ENCODE measurements around the gene XNDC1N.
A peak's percentile ranks its signal among the peaks of the same experiment; 100 is the strongest.
"Not testable (repeated sequence)": the region's sequence is repeated elsewhere in the genome, so short reads cannot be mapped to it uniquely, and the experiment has no call there.

Gene XNDC1N

DNA sequence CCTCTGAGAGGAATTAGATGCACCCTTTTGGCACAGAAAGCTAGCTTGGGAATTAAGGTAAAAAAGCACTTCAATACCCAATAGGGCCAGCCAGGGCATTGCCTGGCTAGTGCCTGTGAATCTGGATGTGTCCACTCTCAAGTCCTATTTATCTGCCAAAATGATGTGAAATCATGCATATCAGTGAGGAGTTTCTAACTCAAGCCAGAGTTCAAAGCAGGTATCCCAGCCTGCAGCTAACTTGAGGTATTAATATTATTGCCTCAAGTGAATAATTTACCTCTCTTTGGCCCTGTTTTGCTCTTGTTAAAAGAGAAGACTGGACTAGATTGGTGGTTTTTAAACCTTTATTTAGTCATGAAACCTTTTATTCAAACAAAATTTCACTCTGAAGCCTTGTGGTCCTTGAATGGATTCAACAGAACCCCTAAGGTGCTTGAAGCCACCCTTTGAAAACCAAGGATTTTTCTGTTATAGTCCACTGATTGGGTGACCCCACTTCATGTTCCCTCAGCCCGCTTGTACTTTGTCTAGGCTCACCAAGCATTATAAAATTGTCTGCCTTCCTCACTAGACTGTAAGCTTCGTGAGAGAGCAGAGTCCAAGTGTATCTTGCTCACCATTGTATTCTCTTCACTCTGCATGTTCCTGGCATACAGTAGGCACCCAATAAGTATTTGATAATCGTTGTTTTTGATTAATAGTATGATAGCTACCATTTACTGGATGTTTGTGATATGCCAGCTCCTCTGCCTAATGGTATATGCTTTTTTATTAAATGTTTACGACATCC, 4.9 kb upstream of the XNDC1N start:
- no peak for DNase-seq (ENCODE audit: low read depth)

DNA sequence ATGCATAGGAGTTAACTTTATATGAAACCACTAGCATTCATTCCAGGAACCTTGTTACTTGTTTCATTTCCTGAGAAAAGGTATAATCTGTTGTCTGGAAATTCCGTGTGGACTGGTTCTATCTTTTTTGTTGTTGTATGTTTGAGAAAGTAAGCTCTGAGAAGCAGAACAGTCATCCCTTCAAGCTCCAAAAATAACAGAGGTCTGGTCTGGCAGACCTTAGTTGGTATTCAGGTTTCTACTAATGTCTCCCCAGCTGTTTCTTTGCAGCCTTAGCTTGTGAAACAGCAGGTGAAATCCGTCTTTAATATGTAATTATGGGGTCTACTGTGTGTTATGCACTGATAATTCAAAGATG, 2.8 kb upstream of the XNDC1N start:
- no peak for DNase-seq (ENCODE audit: low read depth)

DNA sequence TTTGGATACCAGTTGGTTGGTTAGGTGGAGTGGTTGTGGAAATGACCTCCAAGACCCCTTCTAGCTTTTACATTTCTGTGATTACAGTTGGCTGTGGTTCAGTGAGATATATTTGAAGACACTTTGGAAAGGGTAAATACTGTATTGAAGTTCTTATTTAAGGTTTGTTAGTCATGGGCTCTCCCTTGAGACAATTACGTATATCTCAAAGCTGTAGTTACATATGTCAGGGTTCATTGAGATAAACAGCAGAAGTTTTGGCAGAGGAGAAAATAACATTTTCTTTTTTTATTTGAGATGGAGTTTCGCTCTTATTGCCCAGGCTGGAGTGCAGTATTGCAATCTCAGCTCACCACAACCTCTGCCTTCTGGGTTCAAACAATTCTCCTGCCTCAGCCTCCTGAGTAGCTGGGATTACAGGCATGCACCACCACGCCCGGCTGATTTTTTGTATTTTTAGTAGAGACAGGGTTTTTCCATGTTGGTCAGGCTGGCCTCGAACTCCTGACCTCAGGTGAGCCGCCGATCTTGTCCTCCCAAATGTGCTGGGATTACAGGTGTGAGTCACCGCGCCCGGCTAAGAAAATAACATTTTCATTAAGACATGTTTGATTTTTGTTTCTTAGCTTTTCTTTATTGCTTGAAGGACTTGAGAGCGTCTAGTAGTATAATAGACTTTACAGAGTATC, 2.3 kb upstream of the XNDC1N start:
- DNase-seq (ENCODE audit: low read depth): no peak

DNA sequence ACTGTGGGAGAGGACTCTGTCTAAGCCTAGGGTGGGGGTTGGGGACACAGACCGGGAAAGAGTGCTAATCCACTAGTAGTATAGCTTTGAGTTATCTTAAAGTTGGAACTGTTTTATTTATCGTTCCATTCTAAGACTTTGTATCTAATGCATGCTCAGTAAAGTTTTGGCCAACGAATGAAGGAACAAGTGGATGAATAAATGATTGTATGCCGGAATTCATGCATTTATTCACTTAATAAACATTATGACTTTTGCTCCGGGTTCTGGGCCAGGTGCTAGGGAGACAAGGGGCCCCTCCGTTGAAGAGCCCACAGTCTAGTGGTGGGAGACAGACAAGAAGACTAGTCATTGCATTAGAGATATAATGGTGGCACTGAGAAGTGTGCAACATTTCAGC, 1.1 kb upstream of the XNDC1N start:
- DNase-seq (ENCODE audit: low read depth): no peak

DNA sequence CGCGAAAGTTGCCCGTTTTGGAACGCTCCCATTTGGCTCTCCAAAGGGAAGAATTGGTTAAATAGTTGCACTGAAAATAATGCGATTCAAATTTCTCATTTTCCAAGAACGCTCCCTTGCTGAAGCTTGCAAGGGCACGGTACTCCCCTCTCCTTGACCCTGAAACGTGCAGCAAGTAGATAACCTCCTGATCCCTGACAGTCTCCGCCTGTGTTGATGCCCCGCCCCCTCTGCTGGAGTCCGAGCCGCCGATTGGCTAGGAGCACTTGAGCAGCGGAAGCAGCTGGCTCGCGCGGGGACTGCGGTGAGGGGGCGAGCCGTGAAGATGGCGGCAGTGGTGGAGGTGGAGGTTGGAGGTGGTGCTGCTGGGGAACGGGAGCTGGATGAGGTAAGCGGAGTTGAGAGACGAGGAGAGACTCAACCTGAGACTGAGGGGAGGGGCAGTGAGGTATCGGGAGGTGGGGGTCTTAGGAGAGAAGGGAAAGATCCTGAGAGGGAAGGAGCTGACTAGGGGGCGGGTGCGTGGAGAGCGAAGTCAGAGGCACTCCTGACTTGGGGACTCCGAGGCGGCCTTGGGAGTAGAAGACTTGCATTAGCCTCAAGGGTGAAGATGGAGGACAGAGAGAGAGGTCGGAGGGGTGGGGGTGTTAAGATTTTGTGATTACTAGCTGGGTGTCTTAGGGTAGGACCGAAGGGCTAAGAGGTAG, 496 bp upstream of the XNDC1N start, which contains the start of gene RNF121:
RNF121 (plus strand) TSS at position 310 of the 707 bp plus-strand sequence; CDS start at position 326, 16 bp downstream.
- peak; percentile 97 for DNase-seq (ENCODE audit: low read depth)

DNA sequence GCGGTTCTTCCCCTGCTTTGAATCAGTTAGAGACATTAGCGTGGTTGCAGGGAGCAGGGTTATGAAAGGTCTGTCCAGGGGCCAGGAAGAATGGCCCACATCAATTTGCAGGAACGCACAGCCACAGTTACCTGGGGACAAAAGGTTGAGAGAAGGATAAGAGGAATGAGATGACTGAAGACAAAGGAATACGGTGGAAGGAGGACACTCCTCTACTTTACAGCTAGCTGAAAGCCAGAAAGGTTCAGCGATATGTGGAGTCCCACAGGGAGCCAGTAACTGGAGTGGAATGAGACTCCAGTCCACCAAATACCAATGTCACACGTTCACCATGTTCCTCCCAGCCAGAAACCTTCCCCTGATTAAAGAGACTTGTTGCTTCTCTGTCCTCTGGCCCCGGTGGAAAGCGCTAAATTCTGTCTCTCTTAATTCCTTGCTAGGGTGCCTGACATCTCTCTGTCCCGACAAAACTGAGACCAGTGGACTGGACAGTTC, 10.7 kb downstream of the XNDC1N start:
- no peak for DNase-seq (ENCODE audit: low read depth)

DNA sequence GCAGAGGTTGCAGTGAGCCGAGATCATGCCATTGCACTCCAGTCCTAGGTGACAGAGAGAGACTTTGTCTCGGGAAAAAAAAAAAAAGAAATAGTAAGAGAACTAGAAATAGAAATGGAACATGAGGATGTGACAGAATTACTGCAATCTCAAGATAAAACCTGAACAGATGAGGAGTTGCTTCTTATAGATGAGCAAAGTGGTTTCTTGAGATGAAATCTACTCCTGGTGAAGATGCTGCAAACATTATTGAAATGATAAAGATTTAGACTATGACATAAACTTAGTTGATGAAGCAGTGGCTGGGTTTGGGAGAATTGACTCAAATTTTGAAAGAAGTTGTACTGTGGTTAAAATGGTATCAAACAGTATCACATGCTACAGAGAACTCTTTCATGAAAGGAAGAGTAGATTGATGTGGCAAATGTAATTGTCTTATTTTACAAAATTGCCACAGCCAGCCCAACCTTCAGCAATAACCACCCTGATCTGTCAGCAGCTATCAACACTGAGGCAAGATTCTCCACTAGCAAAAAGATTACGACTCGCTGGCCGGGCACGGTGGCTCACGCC, 13.7 kb downstream of the XNDC1N start:
- no peak for DNase-seq (ENCODE audit: low read depth)

DNA sequence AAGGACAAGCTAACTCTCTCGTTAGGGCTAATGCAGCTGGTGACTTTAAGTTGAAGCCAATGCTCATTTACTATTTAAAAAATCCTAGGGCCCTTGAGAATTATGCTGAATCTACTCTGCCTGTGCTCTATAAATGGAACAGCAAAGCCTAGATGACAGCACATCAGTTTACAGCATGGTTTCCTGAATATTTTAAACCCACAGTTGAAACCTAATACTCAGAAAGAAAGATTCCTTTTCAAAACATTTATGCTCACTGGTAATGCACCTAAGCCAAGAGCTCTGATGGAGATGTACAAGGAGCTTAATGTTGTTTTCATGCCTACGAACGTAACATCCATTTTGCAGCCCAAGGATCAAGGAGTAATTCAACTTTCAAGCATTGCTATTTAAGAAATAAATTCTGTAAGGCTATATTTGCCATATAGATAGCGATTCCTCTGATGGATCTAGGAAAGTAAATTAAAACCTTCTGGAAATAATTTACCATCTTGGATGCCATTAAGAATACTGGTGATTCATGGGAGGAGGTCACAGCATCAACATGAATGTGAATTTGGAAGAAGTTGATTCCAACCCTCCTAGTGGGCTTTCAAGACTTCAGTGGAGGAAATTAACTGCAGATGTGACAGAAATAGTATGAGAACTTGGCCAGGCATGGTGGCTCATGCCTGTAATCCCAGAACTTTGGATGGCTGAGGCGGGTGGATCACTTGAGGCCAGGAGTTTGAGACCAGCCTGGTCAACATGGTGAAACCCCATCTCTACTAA, 14.5 kb downstream of the XNDC1N start:
- no peak for DNase-seq (ENCODE audit: low read depth)

DNA sequence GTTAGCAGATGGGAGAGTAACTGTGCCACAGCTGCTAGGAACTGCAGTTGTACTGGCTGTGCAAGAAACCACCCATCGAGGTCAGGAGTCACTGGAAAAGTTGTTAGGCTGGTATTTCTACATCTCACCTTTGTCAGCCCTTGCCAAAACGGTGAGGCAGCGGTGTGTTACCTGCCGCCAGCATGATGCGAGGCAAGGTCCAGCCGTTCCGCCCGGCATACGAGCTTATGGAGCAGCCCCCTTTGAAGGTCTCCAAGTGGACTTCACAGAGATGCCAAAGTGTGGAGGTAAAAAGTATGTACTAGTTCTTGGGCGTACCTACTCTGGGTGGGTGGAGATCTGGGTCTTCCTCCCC, 16.4 kb downstream of the XNDC1N start:
- not testable (repeated sequence) for DNase-seq (ENCODE audit: low read depth)

DNA sequence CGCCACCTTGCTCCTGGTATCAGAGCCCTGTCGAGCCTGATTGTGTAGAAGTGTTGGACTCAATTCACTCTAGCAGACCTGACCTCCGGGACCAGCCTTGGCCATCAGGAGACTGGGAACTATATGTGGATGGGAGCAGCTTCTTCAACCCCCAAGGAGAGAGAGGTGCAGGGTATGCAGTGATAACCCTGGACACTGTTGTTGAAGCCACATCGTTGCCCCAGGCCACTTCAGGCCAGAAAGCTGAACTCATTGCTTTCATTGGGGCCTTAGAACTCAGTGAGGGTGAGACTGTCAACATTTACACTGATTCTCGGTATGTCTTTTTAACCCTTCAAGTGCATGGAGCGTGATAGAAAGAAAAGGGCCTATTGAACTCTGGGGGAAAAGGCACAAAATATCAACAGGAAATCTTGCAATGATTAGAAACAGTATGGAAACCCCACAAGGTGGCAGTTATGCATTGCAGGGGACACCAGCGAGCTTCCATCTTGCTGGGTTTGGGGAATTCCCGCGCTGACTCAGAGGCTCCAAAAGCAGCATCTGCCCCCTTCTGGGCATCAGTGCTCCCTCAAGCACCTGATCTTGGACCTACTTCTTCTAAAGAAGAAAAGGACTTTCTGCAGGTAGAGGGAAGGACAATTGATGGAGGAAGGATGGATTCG, 16.9 kb downstream of the XNDC1N start:
- not testable (repeated sequence) for DNase-seq (ENCODE audit: low read depth)

DNA sequence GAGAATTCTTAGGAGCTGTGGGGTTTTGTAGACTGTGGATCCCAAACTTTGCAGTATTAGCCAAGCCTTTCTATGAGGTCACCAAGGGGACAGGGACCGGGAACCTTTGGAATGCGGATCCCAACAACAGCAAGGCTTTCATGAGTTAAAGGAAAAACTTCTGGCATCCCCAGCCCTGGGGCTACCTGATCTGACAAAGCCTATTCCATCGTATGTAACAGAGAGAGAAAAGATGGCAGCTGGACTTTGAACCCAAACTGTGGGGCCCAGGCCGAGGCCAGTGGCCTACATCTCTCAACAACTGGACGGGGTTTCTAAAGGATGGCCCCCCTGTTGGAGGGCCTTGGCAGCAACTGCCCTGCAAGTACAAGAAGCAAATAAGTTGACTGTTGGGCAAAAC, 17.6 kb downstream of the XNDC1N start:
- not testable (repeated sequence) for DNase-seq (ENCODE audit: low read depth)

DNA sequence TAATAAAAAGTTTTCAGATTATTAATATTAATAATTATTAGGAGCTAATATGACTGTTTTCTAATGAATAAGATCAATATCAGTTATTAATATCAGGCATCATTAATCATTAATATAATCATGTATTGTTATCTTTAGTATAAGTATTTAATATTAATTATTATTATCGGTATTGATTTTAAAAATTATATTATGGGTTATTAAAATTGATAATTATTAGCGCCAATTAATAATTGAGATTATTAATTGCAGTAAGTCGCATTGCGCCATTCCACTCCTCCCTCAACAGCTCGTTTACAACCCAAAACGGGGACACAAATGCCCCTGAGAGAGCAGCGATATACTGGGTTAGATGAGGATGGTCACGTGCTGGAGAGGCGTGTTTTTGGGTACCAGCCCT, 20.2 kb downstream of the XNDC1N start:
- no peak for DNase-seq (ENCODE audit: low read depth)

DNA sequence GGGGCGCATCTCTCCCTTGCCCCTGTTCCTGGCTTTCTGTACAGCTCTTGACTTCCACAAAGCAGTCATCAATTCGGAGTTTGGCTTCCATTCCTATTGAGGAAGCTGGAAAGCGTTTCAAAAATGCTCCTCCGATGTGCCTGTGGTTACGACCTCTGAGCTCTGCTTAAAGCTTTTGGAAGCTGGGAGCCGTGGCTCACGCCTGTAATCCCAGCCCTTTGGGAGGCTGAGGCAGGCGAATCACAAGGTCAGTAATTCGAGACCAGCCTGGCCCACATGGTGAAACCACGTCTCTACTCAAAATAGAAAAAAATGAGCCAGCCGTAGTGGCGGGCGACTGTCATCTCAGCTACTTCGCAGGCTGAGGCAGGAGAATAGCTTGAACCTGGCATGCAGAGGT, 27.3 kb downstream of the XNDC1N start:
- not testable (repeated sequence) for DNase-seq (ENCODE audit: low read depth)

DNA sequence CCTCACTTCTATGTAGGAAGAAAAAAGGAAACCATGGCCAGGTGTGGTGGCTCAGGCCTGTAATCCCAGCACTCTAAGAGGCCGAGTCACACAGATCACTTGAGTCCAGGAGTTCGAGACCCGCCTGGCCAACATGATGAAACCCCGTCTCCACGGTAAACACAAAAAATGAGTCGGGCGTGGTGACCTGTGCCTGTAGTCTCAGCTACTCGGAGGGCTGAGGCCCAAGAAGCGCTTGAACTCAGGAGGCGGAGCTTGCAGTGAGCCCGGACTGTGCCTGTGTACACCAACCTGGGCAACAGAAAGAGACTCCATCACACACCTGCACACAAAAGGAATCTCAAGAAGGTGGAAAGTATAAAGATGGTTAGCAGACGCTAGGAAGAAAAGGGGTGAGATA, 32.4 kb downstream of the XNDC1N start:
- no peak for DNase-seq (ENCODE audit: low read depth)

DNA sequence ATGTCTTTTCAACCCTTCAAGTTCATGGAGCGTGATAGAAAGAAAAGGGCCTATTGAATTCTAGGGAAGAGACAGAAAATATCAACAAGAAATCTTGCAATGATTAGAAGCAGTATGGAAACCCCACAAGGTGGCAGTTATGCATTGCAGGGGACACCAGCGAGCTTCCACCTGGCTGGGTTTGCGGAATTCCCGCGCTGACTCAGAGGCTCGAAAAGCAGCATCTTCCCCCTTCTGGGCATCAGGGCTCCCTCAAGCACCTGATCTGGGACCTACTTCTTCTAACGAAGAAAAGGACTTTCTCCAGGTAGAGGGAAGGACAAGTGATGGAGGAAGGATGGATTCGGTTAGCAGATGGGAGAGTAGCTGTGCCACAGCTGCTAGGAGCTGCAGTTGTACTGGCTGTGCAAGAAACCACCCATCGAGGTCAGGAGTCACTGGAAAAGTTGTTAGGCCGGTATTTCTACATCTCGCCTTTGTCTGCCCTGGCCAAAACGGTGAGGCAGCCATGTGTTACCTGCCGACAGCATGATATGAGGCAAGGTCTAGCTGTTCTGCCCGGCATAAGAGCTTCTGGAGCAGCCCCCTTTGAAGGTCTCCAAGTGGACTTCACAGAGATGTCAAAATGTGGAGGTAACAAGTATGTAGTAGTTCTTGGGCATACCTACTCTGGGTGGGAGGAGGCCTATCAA, 39.1 kb downstream of the XNDC1N start:
- not testable (repeated sequence) for DNase-seq (ENCODE audit: low read depth)

DNA sequence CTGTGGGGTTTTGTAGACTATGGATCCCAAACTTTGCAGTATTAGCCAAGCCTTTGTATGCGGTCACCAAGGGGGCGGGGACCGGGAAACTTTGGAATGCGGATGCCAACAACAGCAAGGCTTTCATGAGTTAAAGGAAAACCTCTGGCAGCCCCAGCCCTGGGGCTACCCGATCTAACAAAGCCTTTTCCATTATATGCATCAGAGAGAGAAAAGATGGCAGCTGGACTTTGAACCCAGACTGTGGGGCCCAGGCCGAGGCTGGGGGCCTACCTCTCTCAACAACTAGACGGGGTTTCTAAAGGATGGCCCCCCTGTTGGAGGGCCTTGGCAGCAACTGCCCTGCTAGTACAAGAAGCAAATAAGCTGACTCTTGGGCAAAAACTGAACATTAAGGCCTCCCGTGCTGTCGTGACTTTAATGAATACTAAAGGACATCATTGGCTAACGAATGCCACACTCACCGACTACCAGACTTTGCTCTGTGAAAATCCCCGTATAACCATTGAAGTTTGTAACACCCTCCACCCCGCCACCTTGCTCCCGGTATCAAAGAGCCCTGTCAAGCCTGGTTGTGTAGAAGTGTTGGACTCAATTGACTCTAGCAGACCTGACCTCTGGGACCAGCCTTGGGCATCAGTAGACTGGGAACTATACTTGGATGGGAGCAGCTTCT, 39.9 kb downstream of the XNDC1N start:
- DNase-seq (ENCODE audit: low read depth): not testable (repeated sequence)

DNA sequence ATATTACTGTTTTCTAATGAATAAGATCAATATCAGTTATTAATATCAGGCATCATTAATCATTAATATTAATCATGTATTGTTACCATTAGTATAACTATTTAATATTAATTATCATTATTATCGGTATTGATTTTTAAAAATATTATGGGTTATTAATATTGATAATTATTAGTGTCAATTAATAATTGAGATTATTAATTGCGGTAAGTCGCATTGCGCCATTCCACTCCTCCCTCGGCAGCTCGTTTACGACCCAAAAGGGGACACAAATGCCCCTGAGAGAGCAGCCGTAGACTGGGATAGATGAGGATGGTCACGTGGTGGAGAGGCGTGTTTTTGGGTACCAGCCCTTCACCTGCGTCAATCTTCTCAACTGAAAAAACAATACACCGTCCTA, 42.6 kb downstream of the XNDC1N start:
- not testable (repeated sequence) for DNase-seq (ENCODE audit: low read depth)

Data from T follicular helper cell (primary cell).